CD4-positive, alpha-beta T cell treated with Interleukin-2 at 100 ng/mL for 4 hours (primary cell): ENCODE results near the gene MORC3.

Experiments
- DNase-seq: peaks from one replicate; pipeline ENCODE4 v3.0.0-alpha.2; 2020; ENCODE audit warnings: low spot score

Gene MORC3

DNA sequence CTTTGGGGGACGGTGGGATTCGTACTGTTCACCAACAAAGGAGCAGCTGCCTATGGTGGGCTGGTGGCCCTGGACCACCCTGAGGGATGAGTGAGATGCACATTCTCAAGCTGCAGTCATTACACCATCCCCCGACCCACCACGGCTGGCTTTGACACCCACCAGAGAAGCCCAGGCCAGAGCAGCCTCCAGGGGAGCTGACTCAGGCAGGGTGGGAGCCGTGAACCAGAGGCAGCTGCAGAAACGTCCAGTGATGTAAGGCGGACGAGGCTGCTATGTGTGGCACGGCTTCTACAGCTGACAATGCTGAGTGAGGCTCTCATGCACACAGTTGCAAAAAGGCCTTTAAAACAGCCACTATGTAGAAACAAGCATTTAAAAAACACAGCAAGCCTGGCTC lies 105.3 kb downstream of the MORC3 start:
- no peak for DNase-seq
